ENCODE measurements around the gene MRPL47. TPM values are rescaled to one million over a fixed set of nuclear protein-coding genes. Genes with fewer than 3 reads are reported as not detected.

MRPL47 gene
- total and polyA plus RNA-seq, 2 experiments from 2014 or later: 46.7 to 229 TPM

DNA sequence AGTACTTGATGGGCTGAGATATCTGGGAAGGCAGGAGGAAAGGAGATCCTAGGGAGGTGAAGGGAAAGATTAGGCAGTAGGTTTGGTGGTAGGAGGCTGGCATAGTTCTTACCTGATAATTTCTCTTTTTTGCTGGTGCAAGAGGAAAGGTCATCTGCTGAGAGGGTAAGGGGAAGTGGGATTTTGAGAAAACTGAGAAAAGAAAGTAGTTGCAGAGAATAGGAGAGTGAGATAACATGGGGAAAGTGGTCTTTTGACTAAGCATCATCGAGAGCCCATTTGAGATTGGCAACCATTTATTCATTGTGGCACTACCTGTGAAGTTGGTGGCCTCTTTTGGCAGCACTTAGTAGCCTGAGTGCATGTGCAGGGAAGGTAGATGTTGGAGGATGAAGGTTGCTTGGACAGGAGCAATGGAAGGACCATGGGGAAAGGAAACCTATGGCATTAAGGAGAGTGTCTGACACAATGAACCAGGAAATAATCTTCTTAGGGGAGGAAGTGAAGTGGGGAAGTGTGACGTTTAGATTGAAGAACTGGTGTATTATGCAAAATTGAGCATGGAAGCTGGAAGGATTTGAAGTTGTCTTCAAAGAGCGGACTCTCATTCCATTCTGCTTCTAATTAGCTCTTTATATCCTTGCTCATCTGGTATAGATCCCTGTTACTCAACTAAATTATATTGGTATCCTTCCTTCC, 26.5 kb upstream of the MRPL47 start (continued):
- TF ChIP-seq CREB1 (CRISPR knock-in tag; IDR thresholded peaks at IDR 0.05; ENCODE audit: low read depth): no peak
- no peak for TF ChIP-seq EZH2phosphoT487 (IDR thresholded peaks at IDR 0.05; ENCODE audit: unreplicated experiment)

- no peaks in the 10 kb centered on the region for H3K27me3 Mint-ChIP-seq (ENCODE audit: insufficient read depth, low read depth, poor library complexity)
- no peak for DNase-seq (ENCODE audit: low spot score)
- TF ChIP-seq ZNF462 (CRISPR knock-in tag; IDR thresholded peaks at IDR 0.05): no peak
- TF ChIP-seq, protein P1, sequence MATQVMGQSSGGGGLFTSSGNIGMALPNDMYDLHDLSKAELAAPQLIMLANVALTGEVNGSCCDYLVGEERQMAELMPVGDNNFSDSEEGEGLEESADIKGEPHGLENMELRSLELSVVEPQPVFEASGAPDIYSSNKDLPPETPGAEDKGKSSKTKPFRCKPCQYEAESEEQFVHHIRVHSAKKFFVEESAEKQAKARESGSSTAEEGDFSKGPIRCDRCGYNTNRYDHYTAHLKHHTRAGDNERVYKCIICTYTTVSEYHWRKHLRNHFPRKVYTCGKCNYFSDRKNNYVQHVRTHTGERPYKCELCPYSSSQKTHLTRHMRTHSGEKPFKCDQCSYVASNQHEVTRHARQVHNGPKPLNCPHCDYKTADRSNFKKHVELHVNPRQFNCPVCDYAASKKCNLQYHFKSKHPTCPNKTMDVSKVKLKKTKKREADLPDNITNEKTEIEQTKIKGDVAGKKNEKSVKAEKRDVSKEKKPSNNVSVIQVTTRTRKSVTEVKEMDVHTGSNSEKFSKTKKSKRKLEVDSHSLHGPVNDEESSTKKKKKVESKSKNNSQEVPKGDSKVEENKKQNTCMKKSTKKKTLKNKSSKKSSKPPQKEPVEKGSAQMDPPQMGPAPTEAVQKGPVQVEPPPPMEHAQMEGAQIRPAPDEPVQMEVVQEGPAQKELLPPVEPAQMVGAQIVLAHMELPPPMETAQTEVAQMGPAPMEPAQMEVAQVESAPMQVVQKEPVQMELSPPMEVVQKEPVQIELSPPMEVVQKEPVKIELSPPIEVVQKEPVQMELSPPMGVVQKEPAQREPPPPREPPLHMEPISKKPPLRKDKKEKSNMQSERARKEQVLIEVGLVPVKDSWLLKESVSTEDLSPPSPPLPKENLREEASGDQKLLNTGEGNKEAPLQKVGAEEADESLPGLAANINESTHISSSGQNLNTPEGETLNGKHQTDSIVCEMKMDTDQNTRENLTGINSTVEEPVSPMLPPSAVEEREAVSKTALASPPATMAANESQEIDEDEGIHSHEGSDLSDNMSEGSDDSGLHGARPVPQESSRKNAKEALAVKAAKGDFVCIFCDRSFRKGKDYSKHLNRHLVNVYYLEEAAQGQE (IDR thresholded peaks at IDR 0.05; ENCODE audit: unreplicated experiment): no peak
- TF ChIP-seq, protein P2, sequence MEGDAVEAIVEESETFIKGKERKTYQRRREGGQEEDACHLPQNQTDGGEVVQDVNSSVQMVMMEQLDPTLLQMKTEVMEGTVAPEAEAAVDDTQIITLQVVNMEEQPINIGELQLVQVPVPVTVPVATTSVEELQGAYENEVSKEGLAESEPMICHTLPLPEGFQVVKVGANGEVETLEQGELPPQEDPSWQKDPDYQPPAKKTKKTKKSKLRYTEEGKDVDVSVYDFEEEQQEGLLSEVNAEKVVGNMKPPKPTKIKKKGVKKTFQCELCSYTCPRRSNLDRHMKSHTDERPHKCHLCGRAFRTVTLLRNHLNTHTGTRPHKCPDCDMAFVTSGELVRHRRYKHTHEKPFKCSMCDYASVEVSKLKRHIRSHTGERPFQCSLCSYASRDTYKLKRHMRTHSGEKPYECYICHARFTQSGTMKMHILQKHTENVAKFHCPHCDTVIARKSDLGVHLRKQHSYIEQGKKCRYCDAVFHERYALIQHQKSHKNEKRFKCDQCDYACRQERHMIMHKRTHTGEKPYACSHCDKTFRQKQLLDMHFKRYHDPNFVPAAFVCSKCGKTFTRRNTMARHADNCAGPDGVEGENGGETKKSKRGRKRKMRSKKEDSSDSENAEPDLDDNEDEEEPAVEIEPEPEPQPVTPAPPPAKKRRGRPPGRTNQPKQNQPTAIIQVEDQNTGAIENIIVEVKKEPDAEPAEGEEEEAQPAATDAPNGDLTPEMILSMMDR (conservative IDR thresholded peaks at IDR 0.05; ENCODE audit: low read depth in 2 of 2): no peak
- TF ChIP-seq EZH2phosphoT487 (IDR thresholded peaks at IDR 0.05; ENCODE audit: unreplicated experiment): no peak
- no peak for TF ChIP-seq POLR2AphosphoS5 (IDR thresholded peaks at IDR 0.05; ENCODE audit: low read depth)
- no peak for TF ChIP-seq EZH2 (IDR thresholded peaks at IDR 0.05; ENCODE audit: low read depth, unreplicated experiment)
- H3K4me3 Mint-ChIP-seq: no peak overlapping the region
- no peak overlapping the region for H3K27ac Mint-ChIP-seq
- H3K4me2 ChIP-seq: no peak overlapping the region
- no peak for ATAC-seq
- H3K4me3 ChIP-seq: no peak overlapping the region
- H3K9me2 ChIP-seq (ENCODE audit: insufficient read depth): no peaks in the 10 kb centered on the region
- no peaks in the 10 kb centered on the region for H3K9me3 Mint-ChIP-seq
- H3F3A ChIP-seq (replicated peaks; ENCODE audit: low read depth): no peaks in the 10 kb centered on the region
- 0 out of 2 replicates have a peak, but pooled peaks cover 3% of the 10 kb centered on the region for H3K79me2 ChIP-seq (replicated peaks; ENCODE audit: insufficient read depth)
- no peaks in the 10 kb centered on the region for H4K20me1 ChIP-seq (replicated peaks; ENCODE audit: insufficient read depth)
- H3K36me3 ChIP-seq (ENCODE audit: insufficient read depth): peaks cover 35% of the 10 kb centered on the region
- H3K36me3 Mint-ChIP-seq (ENCODE audit: low read depth): peaks cover 47% of the 10 kb centered on the region; the same call in 2 of the 3 replicates
- H3K27me3 ChIP-seq (ENCODE audit: insufficient read depth): no peaks in the 10 kb centered on the region
- H3K4me1 Mint-ChIP-seq: peaks cover 7% of the 10 kb centered on the region; the same call in 1 of the 3 replicates
- H2AFZ ChIP-seq: no peak overlapping the region
- H3K4me1 ChIP-seq (ENCODE audit: insufficient read depth): no peaks in the 10 kb centered on the region
- H3K27ac ChIP-seq (ENCODE audit: low read depth): no peak overlapping the region
These were observed 20.0 kb upstream of the MRPL47 start for GRCh38 chr3:179624451-179624850.

All from GM23338 (cell line).